ENCODE data around the gene SETBP1.

SETBP1 gene

GRCh38 chr18:44691148-44691925, 10.6 kb downstream of the SETBP1 start:
- in situ Hi-C loops (cut with MboI; ENCODE audit: low sequenced_read_pairs, unreplicated experiment): loop anchor here (25.0 kb wide), 1 partner anchor 521 kb away; no protein-coding TSS in a partner anchor
- DNase-seq (ENCODE audit: low spot score): no peak
- TF ChIP-seq CTCF (IDR thresholded peaks at IDR 0.05; ENCODE audit: borderline replicate concordance, control extremely low read depth, extremely low read depth, insufficient read depth, missing control alignments): no peak

- in situ Hi-C loops (cut with MboI; ENCODE audit: low sequenced_read_pairs, unreplicated experiment): loop anchor here (25.0 kb wide), 1 partner anchor 519 kb away; no protein-coding TSS in a partner anchor
- TF ChIP-seq CTCF (IDR thresholded peaks at IDR 0.05; ENCODE audit: borderline replicate concordance, control extremely low read depth, extremely low read depth, insufficient read depth, missing control alignments): no peak
- DNase-seq (ENCODE audit: low spot score): no peak
Observed at GRCh38 chr18:44693030-44693784, 12.5 kb downstream of the SETBP1 start.

- TF ChIP-seq CTCF (IDR thresholded peaks at IDR 0.05; ENCODE audit: borderline replicate concordance, control extremely low read depth, extremely low read depth, insufficient read depth, missing control alignments): no peak
- in situ Hi-C loops (cut with MboI; ENCODE audit: low sequenced_read_pairs, unreplicated experiment): loop anchor here (25.0 kb wide), 1 partner anchor 517 kb away; no protein-coding TSS in a partner anchor
- DNase-seq (ENCODE audit: low spot score): no peak
Observed at GRCh38 chr18:44695503-44695902, 14.8 kb downstream of the SETBP1 start.

GRCh38 chr18:44696892-44697291, 16.2 kb downstream of the SETBP1 start:
- no peak for DNase-seq (ENCODE audit: low spot score)
- TF ChIP-seq CTCF (IDR thresholded peaks at IDR 0.05; ENCODE audit: borderline replicate concordance, control extremely low read depth, extremely low read depth, insufficient read depth, missing control alignments): no peak
- in situ Hi-C loops (cut with MboI; ENCODE audit: low sequenced_read_pairs, unreplicated experiment): loop anchor here (25.0 kb wide), 1 partner anchor 515 kb away; no protein-coding TSS in a partner anchor

- no peak for TF ChIP-seq CTCF (IDR thresholded peaks at IDR 0.05; ENCODE audit: borderline replicate concordance, control extremely low read depth, extremely low read depth, insufficient read depth, missing control alignments)
- DNase-seq (ENCODE audit: low spot score): no peak
- in situ Hi-C loops (cut with MboI; ENCODE audit: low sequenced_read_pairs, unreplicated experiment): loop anchor here (25.0 kb wide), 1 partner anchor 515 kb away; no protein-coding TSS in a partner anchor
Observed at GRCh38 chr18:44697315-44697714, 16.6 kb downstream of the SETBP1 start.

GRCh38 chr18:44698518-44698917, 17.8 kb downstream of the SETBP1 start:
- no peak for DNase-seq (ENCODE audit: low spot score)
- in situ Hi-C loops (cut with MboI; ENCODE audit: low sequenced_read_pairs, unreplicated experiment): loop anchor here (25.0 kb wide), 1 partner anchor 514 kb away; no protein-coding TSS in a partner anchor

More at GRCh38 chr18:44698518-44698917, 17.8 kb downstream of the SETBP1 start:
- no peak for TF ChIP-seq CTCF (IDR thresholded peaks at IDR 0.05; ENCODE audit: borderline replicate concordance, control extremely low read depth, extremely low read depth, insufficient read depth, missing control alignments)

All from GM13976 (cell line).